Measurements from ENCODE around the gene LPIN3.

LPIN3 gene

DNA sequence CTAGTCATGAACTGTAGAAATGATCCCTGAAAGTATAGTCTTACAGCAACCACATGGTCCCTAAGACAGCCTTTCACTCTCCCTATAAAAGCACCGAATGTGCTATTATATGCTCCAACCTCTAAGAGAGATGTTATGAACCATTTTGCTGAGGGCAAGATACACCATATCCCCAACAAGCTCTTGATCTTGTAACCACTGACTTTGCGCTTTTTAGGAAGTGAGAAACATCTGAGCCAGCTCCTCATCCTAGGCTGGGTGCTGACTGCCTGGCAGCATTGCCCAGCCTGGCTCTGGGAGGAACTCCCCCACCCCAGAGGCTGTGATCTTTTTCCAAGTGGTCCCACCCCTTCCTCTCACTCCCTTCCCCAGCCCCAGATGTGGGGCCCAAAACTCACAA is 29.1 kb downstream of the LPIN3 start:
- DNase-seq, result no peak

DNA sequence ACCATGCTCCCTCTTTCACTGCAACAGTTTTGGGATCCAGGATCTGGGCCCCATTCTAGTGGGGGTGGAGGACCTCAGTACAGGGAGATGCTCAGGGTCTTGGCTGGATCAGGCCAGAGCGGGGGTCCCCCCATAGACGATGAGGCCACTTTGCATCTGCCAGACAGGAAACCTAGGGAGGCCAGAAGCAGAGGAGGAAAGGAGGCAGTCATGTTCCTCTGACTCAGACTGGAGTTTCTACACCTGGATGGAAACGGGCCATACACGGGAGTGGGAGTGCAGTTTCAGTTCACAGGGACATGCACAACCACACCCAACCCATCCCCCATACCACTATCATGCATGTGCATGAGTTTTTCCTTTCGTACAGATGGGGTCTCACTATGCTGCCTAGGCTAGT is 29.6 kb downstream of the LPIN3 start:
- DNase-seq, result no peak

DNA sequence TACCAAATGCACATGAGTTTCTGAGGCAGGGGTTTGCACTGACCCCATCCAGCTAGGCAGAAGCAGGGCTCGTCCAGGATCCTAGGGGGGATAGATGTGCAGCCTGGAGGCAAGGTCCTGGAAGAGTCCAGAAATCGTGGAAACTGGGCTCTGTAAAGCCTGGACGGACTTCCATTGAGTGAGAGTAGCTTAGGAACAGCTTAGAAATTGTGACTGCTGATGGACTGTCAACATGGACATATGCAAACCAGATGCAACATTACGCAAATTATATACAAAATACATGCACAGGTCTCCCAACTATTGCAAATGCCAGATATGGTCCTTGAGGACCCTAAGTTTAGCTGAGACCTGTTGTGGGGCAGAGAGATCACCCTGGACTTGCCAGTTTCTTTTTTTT is 30.8 kb downstream of the LPIN3 start:
- no peak for DNase-seq

DNA sequence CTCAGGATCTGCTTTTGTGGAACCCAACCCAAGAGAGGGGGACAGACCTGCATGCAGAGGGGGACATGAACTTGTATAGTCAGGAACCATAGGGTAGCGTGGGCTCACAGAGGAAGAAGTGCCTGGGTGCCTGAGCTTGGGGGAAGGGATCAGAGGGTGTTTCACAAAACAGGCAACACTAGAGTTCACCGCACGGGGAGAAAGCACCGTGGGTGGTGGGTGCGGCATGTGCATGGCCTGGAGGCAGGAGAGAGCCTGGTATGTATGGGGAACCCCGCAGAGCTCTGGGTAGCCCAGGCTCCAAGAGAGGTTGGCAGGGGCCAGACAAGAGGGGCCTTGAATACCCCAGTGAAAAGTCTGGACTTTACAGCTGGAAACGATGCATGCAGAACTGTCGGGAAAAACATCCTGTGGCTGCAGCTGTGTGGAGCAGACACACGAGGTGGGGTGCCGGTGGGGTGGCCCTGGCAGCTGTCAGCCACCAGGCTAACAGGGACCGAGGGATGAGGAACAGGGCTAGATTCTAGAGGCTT is 32.7 kb downstream of the LPIN3 start:
- DNase-seq, result no peak

DNA sequence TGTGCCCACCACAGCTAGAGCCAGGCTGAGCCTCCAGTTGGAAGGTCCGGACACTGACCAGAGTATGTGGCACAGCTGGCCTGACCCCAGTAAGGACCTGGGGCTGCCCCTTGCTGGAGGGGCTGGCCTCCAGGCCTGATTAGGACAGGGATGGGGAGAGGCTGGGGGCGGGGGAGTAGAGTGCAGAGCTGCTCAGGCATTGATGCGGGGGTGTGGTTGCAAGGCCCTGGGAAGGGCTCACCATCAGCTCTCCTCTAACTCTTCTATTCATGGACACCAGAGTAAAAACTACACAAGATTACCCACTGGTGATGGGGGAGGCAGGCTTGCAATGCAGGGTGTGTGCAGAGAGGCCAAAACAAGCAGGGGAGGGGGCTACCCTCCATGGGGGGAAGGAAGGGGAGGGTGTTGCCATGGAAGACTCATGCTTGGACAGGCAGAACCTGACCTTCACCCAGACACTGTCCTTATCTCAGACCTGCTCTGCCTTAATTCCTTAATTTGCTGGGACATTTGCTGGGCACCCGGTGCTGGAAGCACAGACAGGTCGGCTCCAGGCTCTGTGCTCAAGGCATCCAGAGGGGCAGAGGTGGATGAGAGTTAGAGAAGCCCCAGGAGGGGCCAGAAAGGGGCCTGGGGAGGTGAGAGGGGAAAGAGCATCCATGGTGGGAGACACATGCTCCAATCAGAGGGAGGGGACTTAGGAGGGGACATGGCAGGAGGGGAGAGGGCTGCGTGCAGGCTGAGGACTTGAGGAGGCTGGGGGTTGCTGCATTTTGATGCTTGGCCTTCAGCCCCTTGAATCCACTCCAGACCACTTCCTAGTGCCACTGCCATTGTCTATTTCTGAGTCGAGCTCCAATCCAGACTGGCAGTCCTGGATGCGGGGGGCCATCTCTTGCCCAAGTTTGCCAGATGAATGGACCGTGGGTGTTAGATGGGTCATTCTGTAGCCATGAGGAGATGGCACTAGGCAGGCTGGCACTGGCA is 33.6 kb downstream of the LPIN3 start:
- no peak for DNase-seq

DNA sequence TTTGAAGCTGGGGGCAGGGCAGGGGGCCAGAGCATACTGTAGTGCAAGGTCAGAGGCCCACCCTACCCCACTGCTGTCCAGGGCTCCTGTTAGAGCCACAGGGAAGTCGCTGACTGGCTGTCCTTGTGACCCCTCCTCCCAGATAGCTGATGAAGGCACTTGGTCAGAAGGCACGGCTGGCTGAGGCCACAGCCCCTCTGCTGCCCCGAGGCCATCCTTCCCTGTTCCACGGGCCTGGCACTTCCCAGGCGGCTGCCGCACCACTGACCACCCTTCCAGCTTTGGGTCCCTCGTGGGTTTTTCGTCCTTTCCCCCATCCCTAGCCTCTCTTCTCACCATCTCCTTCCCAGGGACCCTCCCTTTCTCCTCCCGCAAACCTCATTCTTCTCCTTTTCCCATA is 35.2 kb downstream of the LPIN3 start:
- no peak for DNase-seq

DNA sequence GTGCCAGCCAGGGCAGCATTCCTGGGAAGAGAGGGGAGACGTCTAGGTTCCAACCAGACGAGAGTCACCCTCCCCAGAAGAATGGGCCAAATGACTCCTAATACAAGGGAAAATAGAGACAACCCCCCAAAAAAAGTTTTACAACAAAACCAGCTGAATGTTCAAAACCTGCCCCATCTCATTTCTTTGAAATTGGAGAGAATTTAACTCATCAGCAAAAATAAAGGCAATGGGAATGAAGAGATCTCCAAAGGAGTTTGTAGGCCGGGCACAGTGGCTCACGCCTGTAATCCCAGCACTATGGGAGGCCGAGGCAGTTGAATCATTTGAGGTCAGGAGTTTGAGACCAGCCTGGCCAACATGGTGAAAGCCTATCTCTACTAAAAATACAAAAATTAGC is 35.7 kb downstream of the LPIN3 start:
- DNase-seq, result no peak

DNA sequence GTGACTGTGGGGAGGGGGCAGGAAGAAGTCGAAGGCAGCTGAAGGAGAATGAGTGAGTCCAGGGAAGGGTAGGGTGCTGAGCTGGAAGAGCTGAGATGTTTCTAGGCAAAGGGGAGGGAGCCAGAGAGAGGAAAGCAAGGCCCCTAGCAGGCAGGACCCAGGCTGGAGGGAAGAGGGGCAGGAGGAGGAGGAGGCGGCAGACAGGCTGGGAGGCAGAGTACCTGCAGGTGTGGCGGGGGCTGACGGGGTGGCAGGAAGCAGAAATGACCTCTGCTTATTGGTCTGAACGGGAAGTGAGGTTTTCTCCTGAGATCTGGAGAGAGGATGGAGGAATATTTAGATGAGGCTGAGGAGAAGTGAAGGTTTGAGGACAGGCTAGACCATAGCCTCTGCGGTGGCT is 36.7 kb downstream of the LPIN3 start:
- no peak for DNase-seq

DNA sequence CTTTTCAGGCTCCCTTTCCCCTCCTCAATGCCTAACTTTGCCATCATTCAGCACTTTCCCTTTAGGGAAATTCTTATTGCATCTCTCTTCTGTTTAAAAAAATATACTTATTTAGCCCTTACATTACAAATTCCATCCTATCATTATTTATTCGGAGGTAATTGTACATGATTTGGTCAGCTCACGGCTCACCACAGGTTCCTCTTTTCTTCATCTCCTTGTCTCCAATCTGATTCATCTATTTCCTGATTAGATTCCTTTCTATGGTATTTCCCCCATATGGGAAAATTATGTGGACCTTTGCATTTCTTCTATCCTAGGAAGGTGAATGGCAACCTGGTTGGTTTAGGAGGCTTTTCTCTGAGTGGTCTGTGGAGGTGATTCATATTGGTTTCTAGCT is 38.9 kb downstream of the LPIN3 start:
- DNase-seq, result no peak

DNA sequence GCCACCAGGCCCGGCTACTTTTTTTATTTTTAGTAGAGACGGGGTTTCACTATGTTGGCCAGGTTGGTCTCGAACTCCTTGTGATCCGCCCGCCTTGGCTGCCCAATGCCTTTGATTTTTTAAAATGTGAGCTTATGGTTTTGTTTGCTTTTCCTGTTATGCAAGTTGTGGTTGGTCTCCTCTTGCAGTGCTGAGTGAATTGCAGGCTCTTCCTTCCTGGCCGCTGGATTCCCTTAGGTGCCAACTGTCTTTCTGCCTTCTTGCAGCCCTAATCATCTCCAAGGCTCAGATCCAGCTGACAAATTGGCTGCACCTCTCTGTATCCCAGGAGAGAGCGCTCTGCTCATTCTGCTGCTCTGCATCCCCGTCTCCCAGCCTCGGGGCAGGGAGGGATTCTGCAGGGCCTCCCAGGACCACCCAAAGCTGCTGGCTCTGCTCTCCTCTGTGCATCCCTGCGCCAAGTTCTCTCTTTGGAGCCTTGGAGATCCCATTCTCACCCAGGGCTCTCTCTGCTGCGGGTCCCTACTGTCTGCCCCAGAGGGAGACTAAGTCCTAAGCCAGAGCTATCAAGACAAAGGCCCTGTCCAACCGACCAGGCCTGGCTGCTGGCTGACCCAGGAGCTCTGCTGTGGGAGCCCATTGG is 40.1 kb downstream of the LPIN3 start:
- DNase-seq, result no peak

DNA sequence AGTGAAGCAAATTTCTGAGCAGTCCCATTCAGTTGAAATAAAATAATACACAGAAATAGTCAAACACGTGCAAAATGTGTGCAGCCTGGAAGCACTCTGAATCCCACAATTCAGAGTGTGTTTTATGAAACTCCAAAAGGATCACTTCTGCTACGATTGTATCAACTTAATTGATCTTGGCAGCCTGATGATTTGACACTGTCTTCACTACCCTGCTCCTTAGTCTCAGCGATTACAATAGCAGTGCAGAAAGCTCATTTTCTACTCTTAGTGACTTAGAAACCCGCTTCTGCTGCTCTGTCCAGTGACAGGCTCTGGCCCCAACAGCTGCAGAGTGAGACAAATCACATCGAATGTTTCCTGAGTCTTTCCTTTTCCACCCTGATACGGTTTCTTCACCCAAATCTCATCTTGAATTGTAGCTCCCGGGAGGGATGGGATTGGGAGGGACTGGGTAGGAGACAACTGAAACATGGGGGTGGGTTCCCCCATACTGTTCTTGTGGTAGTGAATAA is 42.2 kb downstream of the LPIN3 start:
- no peak for DNase-seq

DNA sequence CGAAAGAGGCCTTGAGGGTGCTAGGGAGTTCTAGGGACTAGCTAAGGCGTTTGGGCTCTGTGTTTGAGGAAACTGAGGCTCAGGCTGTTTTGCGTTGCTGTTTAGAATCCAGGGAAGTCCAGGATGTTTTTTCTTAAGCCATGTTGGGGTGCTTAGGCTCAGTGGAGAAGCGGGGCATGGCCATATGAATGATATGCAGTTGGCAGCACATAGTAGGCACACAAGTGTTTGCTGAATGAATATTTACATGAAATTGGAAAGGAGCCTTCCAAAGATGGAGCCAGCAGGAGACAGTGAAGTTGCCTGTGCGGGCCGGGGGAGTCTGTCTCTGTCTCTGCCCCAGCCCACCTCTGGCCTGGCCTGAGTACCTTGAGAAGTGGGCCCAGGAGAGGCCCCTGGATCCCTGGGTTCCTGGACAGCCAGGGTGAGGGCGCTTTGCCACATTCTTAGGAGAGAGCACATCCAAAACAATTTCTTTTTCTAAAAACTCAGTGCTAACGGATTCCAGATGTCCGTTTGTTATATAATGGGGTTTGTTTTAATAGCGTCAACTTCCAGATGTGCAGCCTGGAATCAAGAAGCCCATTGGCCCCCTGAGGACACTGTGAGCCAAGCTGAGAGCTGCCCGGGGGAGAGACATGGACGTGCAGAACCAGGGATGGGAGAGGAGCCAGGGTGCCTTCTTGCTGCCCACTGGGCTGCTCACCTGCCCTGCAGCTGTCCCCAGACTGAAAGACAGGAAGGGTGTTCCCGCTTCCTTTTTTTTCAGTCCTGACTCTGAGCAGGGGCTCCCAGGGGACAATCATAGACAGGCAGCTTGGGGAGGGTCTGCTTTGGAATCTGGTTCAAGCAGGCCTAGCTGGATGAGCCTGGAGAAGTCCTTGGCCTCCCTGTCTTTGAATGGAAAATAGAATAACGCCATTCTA is 46.1 kb downstream of the LPIN3 start:
- DNase-seq, result no peak

DNA sequence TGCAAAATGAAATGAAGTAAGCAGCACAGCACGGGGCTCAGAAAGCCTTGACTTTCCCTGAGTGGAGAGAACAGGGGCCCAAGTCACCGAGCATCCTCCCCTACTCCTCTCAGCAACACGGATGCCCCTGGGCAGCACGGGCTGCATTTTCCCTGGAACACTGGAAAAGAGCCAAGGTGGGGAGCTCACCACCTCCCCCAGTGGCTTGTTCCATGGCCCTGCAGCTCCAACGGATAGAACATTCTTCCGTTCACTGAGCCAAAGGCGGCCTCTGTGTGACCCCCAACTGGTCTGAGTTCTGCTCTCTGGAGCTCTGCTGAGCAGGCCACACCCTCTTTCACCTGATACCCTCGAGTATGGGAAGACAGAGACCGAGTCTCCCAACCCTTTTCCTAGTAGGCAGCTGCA is 46.8 kb downstream of the LPIN3 start:
- no peak for DNase-seq

DNA sequence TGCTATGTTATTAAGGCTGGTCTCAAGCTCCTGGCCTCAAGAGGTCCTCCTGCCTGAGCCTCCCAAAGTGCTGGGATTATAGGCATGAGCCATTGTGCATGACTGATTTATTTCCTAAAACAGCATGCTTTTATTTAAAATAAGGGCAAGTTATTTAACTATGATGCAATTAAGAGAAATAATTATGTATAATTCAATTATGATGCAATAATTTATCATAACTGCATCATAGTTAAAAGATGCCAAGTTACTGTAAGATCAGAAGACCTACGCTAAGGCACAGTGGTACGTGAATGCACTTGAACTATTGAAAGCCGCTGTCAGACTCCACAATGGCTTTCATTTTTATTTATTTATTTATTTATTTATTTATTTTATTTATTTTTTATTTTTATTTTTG is 50.3 kb downstream of the LPIN3 start:
- DNase-seq, result no peak

DNA sequence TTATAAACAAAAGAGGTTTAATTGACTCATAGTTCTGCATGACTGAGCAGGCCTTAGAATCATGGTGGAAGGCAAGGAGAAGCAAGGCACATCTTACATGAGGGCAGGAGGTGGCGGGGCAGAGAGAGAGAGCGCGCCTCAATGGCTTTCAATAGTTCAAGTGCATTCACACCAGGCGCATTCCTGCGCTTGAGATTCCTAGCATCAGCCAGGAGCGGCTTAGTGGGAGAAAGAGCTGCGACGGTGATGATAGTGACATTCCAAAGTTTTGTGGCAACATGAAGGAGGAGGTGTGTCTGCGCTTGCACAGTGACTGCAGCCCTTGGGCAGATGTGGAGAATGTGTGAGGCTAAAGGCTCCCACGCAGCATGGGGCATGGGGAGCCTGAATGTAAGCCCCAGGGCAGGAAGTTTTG is 51.0 kb downstream of the LPIN3 start:
- DNase-seq, result no peak

DNA sequence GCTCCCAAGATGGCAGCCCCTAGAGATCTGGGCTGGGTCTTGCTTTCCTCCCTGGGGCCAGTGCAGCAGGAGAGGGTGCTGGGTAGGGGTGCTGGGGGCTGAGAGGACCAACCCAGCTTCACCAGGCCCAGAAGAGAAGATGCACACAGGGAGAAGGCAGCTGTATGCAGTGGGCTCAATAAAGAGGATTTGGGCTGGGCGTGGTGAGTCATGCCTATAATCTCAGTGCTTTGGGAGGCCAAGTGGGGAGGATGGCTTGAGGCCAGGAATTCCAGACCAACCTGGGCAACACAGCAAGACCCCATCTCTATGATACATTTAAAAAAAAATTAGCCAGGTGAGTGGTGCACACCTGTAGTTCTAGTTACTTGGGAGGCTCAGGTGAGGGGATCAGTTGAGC is 51.7 kb downstream of the LPIN3 start:
- no peak for DNase-seq

DNA sequence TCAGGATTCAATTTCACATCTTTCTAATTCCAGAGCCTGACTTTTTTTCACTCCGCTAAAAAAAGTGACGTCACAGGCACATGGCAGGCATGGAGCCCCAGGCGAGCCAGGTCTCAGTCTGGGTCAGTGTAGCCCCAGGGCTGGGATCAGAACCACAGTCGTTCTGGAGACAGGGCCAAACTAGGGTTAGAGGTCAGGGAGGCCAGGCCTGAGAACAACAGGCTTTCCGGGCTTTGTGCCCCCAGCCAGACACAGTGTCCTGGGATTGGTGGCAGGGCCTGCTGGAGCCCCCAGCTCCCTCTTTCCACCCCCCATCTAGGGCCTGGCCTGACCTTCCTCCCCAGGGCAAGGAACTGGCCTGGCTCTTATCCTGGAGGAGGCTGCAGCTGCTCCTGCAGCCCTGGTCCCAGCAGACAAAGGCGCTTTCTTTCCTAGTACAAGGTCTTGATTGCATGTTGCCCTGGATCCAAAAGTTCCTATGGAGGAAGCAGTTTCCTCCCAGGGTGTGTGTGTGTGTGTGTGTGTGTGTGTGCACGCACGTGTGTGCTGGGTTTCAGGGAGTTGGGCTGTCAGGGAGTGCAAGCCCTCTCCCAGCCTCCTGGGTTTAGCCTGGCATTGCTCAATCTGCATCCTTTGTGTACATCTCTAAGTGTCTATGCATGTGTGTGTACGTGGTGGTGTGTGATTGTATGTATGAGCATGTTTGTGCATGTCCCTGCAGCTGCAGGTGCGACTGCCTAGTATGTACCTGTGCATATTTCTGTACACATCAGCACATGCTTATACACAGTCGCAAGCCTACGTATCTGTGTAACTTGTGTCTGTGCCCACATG is 52.5 kb downstream of the LPIN3 start:
- DNase-seq, result no peak

DNA sequence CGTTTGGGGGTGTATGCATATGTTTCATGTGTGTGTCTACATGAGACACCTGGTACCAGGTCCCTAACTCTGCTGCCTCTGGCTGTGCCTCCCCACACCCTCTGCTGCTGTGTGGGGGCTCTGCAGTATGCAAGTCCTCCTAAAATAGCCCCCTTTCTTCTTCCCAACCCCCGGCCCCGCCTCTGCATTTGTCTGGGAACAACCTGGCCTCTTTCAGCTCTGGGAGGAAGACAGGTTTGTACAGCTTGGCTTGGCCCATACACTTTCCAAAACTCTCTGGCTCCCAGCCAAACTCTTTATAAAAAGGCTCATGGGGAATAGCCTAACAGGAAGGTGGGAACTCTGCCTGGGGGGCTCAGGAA is 53.1 kb downstream of the LPIN3 start:
- DNase-seq, result no peak

DNA sequence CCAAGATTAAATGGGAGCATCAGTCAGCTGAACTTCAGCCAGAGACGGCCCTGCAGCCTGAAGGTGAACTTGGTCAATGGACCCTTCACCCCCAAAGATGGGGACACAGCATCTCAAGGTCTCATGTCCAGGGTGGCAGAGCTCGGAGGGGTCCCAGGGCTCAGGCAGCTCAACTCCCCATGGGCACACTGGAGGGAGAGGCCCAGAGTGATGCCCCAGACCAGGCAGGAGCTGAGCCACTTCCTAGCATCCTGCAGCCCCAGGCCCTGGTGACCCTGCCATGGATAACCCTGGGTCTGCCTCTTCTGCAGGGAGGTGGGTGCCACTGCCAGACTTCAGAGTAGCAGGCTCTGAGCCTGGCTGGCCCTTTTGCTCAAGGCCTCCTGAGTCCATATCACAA is 53.5 kb downstream of the LPIN3 start:
- DNase-seq, result no peak

DNA sequence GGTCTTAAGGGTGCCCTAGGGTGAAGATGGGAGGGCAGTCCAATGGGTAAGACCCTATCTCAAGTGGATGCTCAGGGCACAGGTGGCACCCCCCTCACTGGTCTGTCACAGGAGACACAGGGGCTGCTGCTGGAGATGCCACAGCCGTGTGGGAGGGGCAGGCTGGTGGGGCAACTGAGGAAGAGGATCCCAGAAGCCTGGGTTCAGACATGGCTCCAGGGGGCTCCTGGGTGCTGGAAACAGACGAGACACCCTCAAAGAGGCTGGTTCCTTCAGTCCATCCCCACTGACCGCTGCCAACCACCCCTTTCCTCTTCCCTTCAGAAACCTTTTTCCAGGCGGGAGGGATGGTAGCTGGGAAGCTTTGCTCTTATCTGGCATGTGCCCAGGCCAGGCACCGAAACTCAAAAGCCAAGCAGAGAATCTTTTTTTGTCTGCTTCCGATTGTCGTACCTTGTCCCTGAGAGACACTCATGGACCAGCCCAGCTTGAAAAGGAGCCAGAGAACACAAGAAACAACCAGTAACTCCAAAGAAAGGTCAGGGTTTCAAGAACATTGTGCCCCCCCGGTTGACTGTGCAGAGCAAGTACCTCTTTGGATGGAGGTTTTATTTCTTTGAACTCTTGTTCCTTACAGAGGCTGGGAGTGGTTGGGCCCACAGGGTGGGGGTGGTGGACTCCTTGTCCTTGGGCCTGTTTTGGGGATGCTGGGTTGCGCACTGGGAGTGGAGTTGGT is 54.5 kb downstream of the LPIN3 start:
- no peak for DNase-seq

Measured in CD4-positive, alpha-beta T cell treated with Interleukin-4 for 4 hours (primary cell).